Lower leg skin (tissue), 3 donors: ENCODE results near the gene OR6S1.

Source experiments
- CTCF ChIP-seq, 3 donors: fragments of 450-650 bp; IDR thresholded peaks; one replicate each; pipeline ENCODE4 v1.5.1; 2016; ENCODE audit warnings: antibody characterized with exemption in 3 of 3, mild to moderate bottlenecking in 3 of 3, moderate library complexity in 2 of 3
- POLR2A ChIP-seq, 2 donors: fragments of 450-650 bp; IDR thresholded peaks; one replicate each; pipeline ENCODE4 v1.6.1; 2016 to 2017; ENCODE audit warnings: antibody characterized with exemption in 2 of 2, mild to moderate bottlenecking in 1 of 2, moderate library complexity in 1 of 2

DNA sequence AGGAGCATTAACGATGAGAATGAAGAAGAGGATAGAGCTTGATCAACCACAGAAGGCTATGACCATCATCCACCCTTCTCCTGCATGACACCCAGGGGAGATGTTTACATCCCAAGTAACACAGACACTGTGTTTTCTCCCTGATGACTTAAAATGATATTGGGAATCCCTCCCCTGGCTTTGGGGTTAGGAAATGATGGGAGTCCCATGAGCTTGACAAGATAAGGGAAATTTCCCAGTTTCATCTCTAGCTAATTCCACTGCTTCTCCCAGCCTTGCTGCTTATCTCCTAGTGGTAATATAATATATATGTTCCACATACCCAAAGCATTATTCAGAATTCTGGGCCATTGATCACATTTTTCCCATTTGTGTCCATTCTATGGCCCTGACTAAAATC lies 4.0 kb upstream of the OR6S1 start:
- no peak for TF ChIP-seq CTCF (IDR thresholded peaks at IDR 0.05)
- TF ChIP-seq POLR2A (IDR thresholded peaks at IDR 0.05) = no peak
